Measurements from ENCODE around the gene OR2V2.

DNA sequence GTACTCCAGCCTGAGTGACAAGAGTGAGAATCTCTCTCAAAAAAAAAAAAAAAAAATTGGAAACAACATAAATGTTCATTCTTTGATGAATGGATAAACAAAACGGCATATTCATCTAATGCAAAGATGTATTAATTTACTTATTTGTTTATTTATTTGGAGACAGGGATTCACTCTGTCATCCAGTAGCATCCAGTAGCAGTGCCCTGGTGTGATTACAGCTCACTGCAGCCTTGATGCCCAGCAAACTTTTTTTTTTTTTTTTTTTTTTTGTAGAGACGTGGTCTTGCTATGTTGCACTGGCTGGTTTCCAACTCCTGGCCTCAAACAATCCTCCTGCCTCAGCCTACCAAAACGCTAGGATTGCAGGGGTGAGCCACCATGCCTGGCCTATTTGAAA is 24.4 kb downstream of the OR2V2 start:
- TF ChIP-seq, protein P1, sequence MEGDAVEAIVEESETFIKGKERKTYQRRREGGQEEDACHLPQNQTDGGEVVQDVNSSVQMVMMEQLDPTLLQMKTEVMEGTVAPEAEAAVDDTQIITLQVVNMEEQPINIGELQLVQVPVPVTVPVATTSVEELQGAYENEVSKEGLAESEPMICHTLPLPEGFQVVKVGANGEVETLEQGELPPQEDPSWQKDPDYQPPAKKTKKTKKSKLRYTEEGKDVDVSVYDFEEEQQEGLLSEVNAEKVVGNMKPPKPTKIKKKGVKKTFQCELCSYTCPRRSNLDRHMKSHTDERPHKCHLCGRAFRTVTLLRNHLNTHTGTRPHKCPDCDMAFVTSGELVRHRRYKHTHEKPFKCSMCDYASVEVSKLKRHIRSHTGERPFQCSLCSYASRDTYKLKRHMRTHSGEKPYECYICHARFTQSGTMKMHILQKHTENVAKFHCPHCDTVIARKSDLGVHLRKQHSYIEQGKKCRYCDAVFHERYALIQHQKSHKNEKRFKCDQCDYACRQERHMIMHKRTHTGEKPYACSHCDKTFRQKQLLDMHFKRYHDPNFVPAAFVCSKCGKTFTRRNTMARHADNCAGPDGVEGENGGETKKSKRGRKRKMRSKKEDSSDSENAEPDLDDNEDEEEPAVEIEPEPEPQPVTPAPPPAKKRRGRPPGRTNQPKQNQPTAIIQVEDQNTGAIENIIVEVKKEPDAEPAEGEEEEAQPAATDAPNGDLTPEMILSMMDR (IDR thresholded peaks at IDR 0.05) = no peak
- TF ChIP-seq POLR2A (IDR thresholded peaks at IDR 0.05) = no peak
- no peak for TF ChIP-seq POLR2AphosphoS5 (IDR thresholded peaks at IDR 0.05)

All from breast epithelium (tissue), 3 donors.